ENCODE measurements around the gene PVR. TPM values are rescaled to one million over a fixed set of nuclear protein-coding genes. Genes with fewer than 3 reads are reported as not detected.

Gene PVR
- total and polyA plus RNA-seq, 2 of the 4 experiments (the other 2 are of a cell fraction) = 106 to 122 TPM

DNA sequence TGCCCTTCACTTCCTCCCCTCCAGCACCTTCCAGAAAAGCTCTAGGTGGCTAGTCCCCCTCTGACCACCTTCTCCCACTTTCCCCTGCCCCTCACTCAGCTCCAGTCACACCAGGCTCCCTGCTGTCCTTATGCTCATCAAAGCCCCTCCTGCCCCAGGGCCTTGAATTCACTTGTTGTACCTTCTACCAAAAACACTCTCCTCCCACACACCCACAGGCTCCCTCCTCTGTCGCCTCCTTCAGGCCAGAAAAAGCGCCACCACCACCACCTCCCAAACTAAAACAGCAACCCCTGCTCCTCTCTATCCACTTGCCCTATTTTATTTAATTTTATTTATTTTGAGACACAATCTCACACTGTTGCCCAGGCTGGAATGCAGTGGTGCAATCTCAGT, 50.5 kb downstream of the PVR start:
- dilution Hi-C loops (cut with HindIII; ENCODE audit: low sequenced_read_pairs, unreplicated experiment) (no loop called here), in situ Hi-C loops (cut with MboI; ENCODE audit: low sequenced_read_pairs) (no loop called here), intact Hi-C loops (cut with micrococcal nuclease) (no loop called here)
- 86% methylated on average over 1 of the region's 2 CpGs; no CpG with 5 or more reads in 1 of the 2 experiments for WGBS, 2 experiments (ENCODE audit: extremely low coverage in 2 of 2, insufficient read length in 1 of 2)
- peak overlapping the region; percentile 56; the same call in 1 of the 2 replicates for H3K4ac ChIP-seq (ENCODE audit: low read depth, low read length)
- peaks cover 4% of the 10 kb centered on the region; the same call in 1 of the 2 replicates for H3K9me1 ChIP-seq (ENCODE audit: insufficient read depth, low read length)
- BruUV-seq (replicated peaks) = no TSS peak
- no peaks in the 10 kb centered on the region for H3K36me3 ChIP-seq (ENCODE audit: control insufficient read depth, insufficient read depth, low read length)
- H2BK15ac ChIP-seq (ENCODE audit: low read depth, low read length) = no peak overlapping the region
- H3K79me1 ChIP-seq (ENCODE audit: low read depth in 1 of 2, low read length in 2 of 2) = no peaks in the 10 kb centered on the region
- ChIA-PET POLR2A (ENCODE audit: unreplicated experiment) (no interaction called here), CTCF (no interaction called here)
- H3K23ac ChIP-seq (ENCODE audit: low read depth, low read length) = no peak overlapping the region
- no peak overlapping the region for H4K5ac ChIP-seq (ENCODE audit: low read depth, low read length)
- H2BK120ac ChIP-seq (ENCODE audit: low read depth, low read length) = peak overlapping the region; percentile 45; the same call in 1 of the 2 replicates
- H3K18ac ChIP-seq (ENCODE audit: low read depth, low read length) = no peak overlapping the region
- H2AK9ac ChIP-seq (replicated peaks; ENCODE audit: low read depth, low read length, poor library complexity) = peak overlapping the region; percentile 28
- H3K27ac ChIP-seq (ENCODE audit: insufficient read depth, low read length) = no peak overlapping the region
- no peaks in the 10 kb centered on the region for H4K20me1 ChIP-seq (ENCODE audit: insufficient read depth, low read length)
- H4K8ac ChIP-seq (ENCODE audit: low read depth in 2 of 2, low read length in 2 of 2) = no peak overlapping the region
- no peaks in the 10 kb centered on the region for H3K9me3 ChIP-seq (ENCODE audit: control insufficient read depth, insufficient read depth, low read length)
- DNase-seq = no peak
- no peak overlapping the region for H3K4me2 ChIP-seq (ENCODE audit: low read depth, low read length)
- H3K4me1 ChIP-seq (ENCODE audit: control insufficient read depth, insufficient read depth, low read length) = peaks cover 6% of the 10 kb centered on the region
- H3K56ac ChIP-seq (ENCODE audit: extremely low read depth, insufficient read depth, low read length) = no peak overlapping the region
- no peak overlapping the region for H3K14ac ChIP-seq (replicated peaks; ENCODE audit: low read depth, low read length)
- H3K27me3 ChIP-seq (ENCODE audit: control insufficient read depth, insufficient read depth, low read length) = no peaks in the 10 kb centered on the region
- TF ChIP-seq CTCF (conservative IDR thresholded peaks at IDR 0.05; ENCODE audit: low read depth, low read length) (0 out of 2 replicates have a peak, but pooled peaks have one; percentile 27), MAZ (IDR thresholded peaks at IDR 0.05; ENCODE audit: borderline replicate concordance, low read depth, low read length) (no peak)
- ATAC-seq (ENCODE audit: low read depth) = no peak
- no peak overlapping the region for H3K9ac ChIP-seq (ENCODE audit: low read depth, low read length)
- H2AFZ ChIP-seq (replicated peaks; ENCODE audit: low read length, poor library complexity) = peak overlapping the region; percentile 56
- H4K91ac ChIP-seq (ENCODE audit: insufficient read depth, low read depth, low read length) = no peak overlapping the region
- H3K4me3 ChIP-seq (ENCODE audit: insufficient read depth, low read depth, low read length) = no peak overlapping the region
- peak overlapping the region; percentile 35 for H2BK20ac ChIP-seq (ENCODE audit: low read depth, low read length)
- no peak overlapping the region for H2BK5ac ChIP-seq (ENCODE audit: low read depth, low read length, poor library complexity, severe bottlenecking)
- peak overlapping the region; percentile 47; the same call in 1 of the 2 replicates for H2AK5ac ChIP-seq (ENCODE audit: low read depth, low read length)
